MM.1S (cell line): ENCODE measurements around the gene PIP5K1C.

Source experiments
- DNase-seq: peaks from one replicate; pipeline ENCODE4 v3.0.0-alpha.2; 2015
- H2AFZ ChIP-seq: fragments of 300-600 bp; sonication (generic); 2 replicates; pipeline ENCODE4 v1.6.0; 2016; ENCODE audit warnings: antibody characterized with exemption, low read length
- H3F3A ChIP-seq: fragments of 300-600 bp; sonication (generic); 2 replicates; pipeline ENCODE4 v1.6.1; 2016; ENCODE audit warnings: mild to moderate bottlenecking, antibody characterized with exemption, low read length, moderate library complexity, mixed read lengths; ENCODE audit not compliant: insufficient read depth
- H3K27ac ChIP-seq: fragments of 300-600 bp; sonication (generic); 2 replicates; pipeline ENCODE4 v1.5.1; 2016; ENCODE audit warnings: mild to moderate bottlenecking, low read length
- H3K27me3 ChIP-seq: fragments of 300-600 bp; sonication (generic); replicated peaks from 2 replicates; pipeline ENCODE4 v1.6.0; 2016; ENCODE audit warnings: low read length; ENCODE audit not compliant: insufficient read depth
- H3K36me3 ChIP-seq: fragments of 300-600 bp; sonication (generic); replicated peaks from 2 replicates; pipeline ENCODE4 v1.6.1; 2016; ENCODE audit warnings: mild to moderate bottlenecking, low read length, mixed read lengths; ENCODE audit not compliant: insufficient read depth
- H3K4me1 ChIP-seq: fragments of 300-600 bp; sonication (generic); 2 replicates; pipeline ENCODE4 v1.6.1; 2016; ENCODE audit warnings: low read length, mixed read lengths
- H3K4me2 ChIP-seq: fragments of 300-600 bp; sonication (generic); 2 replicates; pipeline ENCODE4 v1.6.0; 2016; ENCODE audit warnings: low read depth, low read length
- H3K4me3 ChIP-seq: fragments of 300-600 bp; sonication (generic); 2 replicates; pipeline ENCODE4 v1.5.1; 2016; ENCODE audit warnings: low read length, mixed read lengths
- H3K79me2 ChIP-seq: fragments of 300-600 bp; sonication (generic); 2 replicates; pipeline ENCODE4 v1.6.1; 2016; ENCODE audit warnings: mixed run types, low read length, mixed read lengths
- H3K9ac ChIP-seq: fragments of 300-600 bp; sonication (generic); 2 replicates; pipeline ENCODE4 v1.6.1; 2016; ENCODE audit warnings: low read length, mixed read lengths
- H3K9me2 ChIP-seq: fragments of 300-600 bp; sonication (generic); replicated peaks from 2 replicates; pipeline ENCODE4 v1.6.1; 2016; ENCODE audit warnings: mild to moderate bottlenecking, low read length, mixed read lengths; ENCODE audit not compliant: insufficient read depth
- H3K9me3 ChIP-seq: fragments of 300-600 bp; sonication (generic); replicated peaks from 2 replicates; pipeline ENCODE4 v1.6.1; 2016; ENCODE audit warnings: mild to moderate bottlenecking, low read length, mixed read lengths; ENCODE audit not compliant: insufficient read depth
- H4K20me1 ChIP-seq: fragments of 300-600 bp; sonication (generic); 2 replicates; pipeline ENCODE4 v1.6.1; 2016; ENCODE audit warnings: mild to moderate bottlenecking, low read length, moderate library complexity, mixed read lengths; ENCODE audit not compliant: insufficient read depth
- CTCF ChIP-seq: fragments of 300-600 bp; sonication (generic); IDR thresholded peaks from 2 replicates; pipeline ENCODE4 v1.5.1; 2016; ENCODE audit warnings: antibody characterized with exemption, low read length, mixed read lengths
- EZH2 ChIP-seq: fragments of 300-600 bp; sonication (generic); optimal IDR thresholded peaks from 2 replicates; pipeline ENCODE3; 2017; ENCODE audit warnings: low read depth, mild to moderate bottlenecking, antibody characterized with exemption, low read length, mixed read lengths
- EZH2phosphoT487 ChIP-seq: fragments of 300-600 bp; sonication (generic); IDR thresholded peaks from 2 replicates; pipeline ENCODE4 v1.6.1; 2018; ENCODE audit warnings: antibody characterized with exemption, low read length

PIP5K1C gene

DNA sequence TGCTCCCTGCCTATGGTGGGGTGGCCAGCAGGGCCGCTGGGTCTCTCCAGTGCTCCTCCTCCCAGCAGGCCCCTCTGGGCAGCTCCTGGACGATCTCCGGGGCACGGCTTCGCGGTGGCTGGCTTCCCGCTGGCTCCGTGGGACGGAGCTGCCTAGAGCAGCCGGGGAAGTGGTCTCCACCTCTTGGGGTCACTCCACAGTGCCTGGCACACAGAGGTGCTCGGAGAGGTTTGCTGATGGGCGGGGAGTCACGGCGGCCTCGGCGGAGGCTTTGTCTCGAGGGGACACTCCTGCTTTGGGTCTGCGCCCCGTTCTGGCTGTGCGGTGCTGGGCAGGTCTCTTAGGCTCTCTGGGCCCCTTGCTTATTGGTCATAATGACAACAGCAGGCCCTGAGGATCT, 63.8 kb downstream of the PIP5K1C start:
- Histone ChIP-seq H3K9ac (no peak overlapping the region), H3K4me2 (no peak overlapping the region), H3F3A (no peaks in the 10 kb centered on the region), H3K9me3 (no peaks in the 10 kb centered on the region), H3K9me2 (no peaks in the 10 kb centered on the region), H3K79me2 (no peaks in the 10 kb centered on the region), H3K27me3 (no peaks in the 10 kb centered on the region), H3K27ac (no peak overlapping the region), H2AFZ (no peak overlapping the region), H3K36me3 (no peaks in the 10 kb centered on the region), H3K4me1 (no peaks in the 10 kb centered on the region), H3K4me3 (no peak overlapping the region), H4K20me1 (no peaks in the 10 kb centered on the region)
- TF ChIP-seq EZH2phosphoT487 (no peak), EZH2 (no peak), CTCF (no peak)
- DNase-seq: no peak

DNA sequence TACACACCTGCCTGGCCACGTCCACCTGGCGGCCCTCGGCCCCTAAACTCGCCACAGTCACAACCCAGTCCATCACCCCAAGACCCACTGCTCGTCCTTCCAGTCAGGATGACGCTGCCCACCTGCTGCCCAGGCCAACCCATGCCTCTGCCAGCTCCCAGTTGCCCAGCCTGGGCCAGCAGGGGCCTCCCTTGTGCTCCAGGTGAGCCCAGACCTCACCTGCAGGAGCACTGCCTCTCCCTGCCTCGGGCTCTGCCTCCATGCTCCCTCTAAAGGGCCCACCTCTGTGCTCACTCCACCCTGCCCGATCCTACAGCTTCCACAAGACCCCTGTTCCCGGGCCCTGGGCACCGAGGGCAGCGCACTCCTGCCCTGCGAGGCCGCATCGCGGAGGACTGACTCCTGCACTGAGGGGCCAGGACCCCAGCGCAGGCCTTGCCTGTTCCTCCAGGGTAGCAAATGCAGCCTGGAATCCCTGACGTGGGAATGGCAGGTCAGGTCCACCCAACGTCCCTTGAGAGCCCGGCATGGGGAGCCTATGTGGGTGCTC, 65.7 kb downstream of the PIP5K1C start:
- Histone ChIP-seq H3F3A (no peaks in the 10 kb centered on the region), H3K4me2 (no peak overlapping the region), H3K9me2 (no peaks in the 10 kb centered on the region), H4K20me1 (no peaks in the 10 kb centered on the region), H3K27ac (no peak overlapping the region), H2AFZ (no peak overlapping the region), H3K4me1 (no peaks in the 10 kb centered on the region), H3K9ac (no peak overlapping the region), H3K4me3 (no peak overlapping the region), H3K9me3 (no peaks in the 10 kb centered on the region), H3K79me2 (no peaks in the 10 kb centered on the region), H3K36me3 (no peaks in the 10 kb centered on the region), H3K27me3 (no peaks in the 10 kb centered on the region)
- no peak for DNase-seq
- TF ChIP-seq EZH2 (no peak), CTCF (no peak), EZH2phosphoT487 (no peak)

- TF ChIP-seq CTCF (no peak), EZH2 (no peak), EZH2phosphoT487 (no peak)
- Histone ChIP-seq H3F3A (no peaks in the 10 kb centered on the region), H3K9me3 (no peaks in the 10 kb centered on the region), H3K9me2 (no peaks in the 10 kb centered on the region), H3K79me2 (no peaks in the 10 kb centered on the region), H3K9ac (no peak overlapping the region), H3K4me2 (no peak overlapping the region), H2AFZ (no peak overlapping the region), H4K20me1 (no peaks in the 10 kb centered on the region), H3K36me3 (no peaks in the 10 kb centered on the region), H3K4me1 (no peaks in the 10 kb centered on the region), H3K4me3 (no peak overlapping the region), H3K27me3 (no peaks in the 10 kb centered on the region), H3K27ac (no peak overlapping the region)
- no peak for DNase-seq
Observed at GRCh38 chr19:3633559-3633988, 66.7 kb downstream of the PIP5K1C start.
